HG02885 (cell line): Measurements from ENCODE around the gene AHI1.

Experiments
- ATAC-seq: cut with Tn5 transposase; IDR thresholded peaks from one replicate; pipeline ENCODE4 v1.9.1; 2021; ENCODE audit warnings: mild to moderate bottlenecking; ENCODE audit not compliant: unreplicated experiment, poor library complexity

Gene AHI1

DNA sequence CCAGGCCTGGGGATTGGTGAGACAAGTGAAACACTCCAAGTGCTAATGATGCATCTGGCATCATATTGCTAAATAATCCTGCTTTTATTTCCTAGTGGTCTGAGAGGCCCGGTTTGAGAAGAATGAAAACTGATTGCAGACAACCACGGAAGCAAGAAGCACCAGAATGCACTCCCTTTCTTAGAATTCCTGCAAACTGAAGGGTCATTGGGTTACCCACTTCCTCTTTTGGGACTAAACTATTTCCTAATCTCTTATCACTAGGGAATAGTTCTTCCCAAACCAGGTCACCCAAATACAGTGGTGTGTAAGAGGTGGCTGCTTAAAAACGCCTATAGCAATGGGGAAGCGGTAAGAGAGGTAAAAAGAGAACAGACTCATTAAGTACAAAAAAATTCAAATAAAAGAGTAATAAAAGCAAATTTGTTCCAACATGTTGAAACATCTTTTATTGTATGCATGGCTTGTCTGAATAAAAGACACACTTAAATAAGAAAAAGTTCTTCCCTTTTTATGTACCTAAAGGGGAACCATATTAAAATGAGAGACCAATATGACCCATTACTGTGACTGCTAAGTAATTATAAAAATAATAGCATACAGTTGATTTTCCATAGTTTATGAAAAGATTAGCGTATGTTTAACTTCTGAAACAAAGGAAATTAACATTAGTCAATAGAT lies 190.7 kb downstream of the AHI1 start:
- ATAC-seq: no peak

DNA sequence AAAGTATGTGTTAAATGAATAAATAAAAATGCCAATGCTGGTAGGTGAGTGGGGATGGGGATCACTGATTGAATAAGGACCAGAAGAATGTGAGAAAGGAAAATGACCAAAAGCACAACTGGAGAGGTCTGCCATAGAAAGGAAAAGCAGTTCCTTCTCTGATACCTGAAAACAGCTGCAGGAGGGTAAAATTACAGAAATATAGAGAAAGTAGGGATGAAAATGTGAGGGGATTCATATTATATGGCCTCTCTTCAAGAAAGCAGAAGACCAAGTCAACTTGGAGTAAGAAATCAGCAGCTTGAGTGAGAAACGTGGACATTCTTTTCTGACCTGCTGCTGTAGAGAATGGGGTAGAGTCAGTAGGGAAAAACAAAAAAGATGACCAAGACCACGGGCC lies 191.4 kb downstream of the AHI1 start:
- no peak for ATAC-seq

DNA sequence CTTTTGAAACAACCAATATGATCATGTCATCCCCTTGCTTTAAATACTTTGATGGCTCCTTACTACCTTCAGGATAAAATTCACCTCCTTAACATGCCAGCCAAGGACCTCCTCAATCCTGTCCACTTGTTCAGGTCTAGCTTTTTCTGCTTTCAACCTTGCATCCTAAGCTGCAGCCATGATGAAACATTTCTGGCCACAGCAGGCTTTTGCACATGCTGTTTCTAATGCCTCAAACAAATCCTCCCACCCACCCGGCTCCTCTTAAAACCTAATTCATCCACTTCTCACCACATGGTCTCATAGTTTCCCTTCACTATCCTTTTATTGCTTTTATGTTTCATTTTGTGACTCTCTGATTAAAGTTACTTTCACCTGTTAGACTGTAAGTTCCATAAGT lies 191.9 kb downstream of the AHI1 start:
- ATAC-seq: no peak

DNA sequence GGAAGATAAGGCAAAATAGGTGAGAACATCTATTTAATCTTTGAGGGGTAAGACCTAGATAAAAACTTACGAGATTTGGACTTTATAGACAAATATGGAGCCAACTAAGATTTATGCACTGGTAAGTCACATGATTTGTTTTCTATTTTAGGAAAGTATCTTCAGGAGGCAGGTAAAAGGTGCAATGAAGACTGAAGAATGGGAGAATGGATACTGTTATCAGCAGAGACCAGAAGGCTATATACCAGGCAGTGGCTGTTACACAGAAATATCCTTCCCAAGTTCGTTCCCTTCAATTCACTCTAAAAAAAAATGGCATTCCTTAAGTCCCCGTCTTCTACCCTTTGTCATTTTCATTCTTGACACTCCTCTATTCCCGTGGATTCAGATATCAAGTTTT lies 192.7 kb downstream of the AHI1 start:
- ATAC-seq: no peak

DNA sequence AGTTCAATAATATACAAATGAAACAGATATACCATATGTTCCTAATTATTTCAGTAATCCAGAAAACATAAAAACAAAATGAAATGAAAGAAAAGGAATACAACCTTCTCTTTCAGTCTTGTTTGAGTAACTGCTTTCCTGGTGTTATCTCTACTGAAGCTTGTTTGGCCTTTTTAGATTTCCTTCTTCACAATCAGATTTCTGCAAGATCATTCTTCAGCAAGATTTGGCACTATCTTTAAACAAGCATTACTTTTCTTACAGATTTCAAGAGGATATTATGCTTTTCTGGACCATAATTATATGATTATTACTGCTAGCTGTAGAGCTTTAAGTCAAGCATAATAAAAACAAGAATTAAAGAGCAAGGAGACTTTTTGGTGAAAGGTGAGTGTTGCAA lies 196.2 kb downstream of the AHI1 start:
- no peak for ATAC-seq

DNA sequence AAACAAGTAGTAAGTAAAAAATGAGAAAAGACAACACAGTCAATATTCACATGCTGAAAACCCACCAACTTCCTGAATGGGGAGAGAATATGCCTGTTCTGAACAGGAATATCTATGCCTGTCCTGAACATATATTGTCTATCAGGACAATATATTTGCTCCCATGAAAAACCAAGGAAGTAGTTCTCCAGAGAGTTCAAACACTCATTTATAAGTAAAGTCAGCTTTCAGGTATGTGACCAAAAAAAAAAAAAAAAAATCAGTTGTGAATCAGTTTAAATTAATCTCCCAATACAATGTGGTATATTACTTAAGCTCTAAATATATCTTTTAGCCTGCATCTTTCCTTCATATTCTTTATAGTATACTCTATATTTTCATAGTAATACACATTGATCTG lies 197.0 kb downstream of the AHI1 start:
- ATAC-seq: no peak

DNA sequence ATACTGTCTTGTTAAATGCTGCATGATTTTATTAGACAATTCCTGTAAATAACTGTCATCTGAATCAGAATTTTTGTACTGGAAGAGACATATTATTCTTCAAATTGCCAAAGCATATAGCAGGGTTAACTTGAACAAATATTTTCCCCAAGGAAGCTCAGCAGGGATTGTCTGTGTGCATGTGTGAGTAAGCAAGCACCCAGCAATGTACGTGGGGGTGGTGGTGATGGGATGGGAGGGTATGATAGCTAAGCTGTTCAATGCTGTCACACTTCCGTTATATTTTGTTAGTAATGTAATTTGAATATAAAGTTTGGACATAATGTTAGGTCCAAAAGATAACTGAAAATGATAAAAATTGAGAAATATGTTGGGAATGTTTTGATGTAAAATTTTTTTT lies 198.3 kb downstream of the AHI1 start:
- ATAC-seq: no peak

DNA sequence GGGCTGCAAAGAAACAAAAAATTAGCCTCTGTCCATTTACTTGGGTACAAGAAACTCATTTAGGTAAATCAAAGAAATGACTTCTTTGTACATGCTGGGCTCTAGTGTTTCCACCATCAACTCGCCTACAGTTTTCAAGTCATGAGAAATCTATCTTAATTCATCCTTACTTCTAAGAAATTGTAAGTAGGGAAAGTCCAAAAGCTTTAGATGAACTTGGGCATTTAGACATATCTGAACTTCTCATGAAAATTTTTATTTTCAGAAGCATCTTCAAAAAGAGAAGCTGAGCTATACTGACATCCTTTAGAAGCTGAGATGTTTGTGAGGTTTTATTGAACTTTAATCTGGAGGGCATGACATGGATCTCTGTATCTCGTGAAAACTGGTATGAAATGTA lies 199.1 kb downstream of the AHI1 start:
- no peak for ATAC-seq

DNA sequence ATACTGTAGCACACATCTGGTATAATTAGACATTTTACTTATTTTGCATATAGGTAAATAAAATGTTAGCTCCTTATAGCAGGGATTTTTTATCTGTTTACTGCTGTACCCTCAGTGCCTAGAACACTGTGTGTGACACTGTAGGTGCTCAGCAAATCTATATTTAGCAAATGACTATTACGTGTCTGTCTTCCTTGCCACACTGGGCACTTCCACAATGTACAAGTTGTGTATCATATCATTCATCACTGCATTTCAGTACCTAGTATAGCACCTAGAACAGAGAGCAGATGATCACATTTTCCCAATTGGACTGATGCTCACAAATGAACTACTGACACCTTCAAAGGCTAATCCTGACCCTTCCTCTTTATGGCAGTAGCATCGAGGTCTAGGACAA lies 200.8 kb downstream of the AHI1 start:
- ATAC-seq: no peak

DNA sequence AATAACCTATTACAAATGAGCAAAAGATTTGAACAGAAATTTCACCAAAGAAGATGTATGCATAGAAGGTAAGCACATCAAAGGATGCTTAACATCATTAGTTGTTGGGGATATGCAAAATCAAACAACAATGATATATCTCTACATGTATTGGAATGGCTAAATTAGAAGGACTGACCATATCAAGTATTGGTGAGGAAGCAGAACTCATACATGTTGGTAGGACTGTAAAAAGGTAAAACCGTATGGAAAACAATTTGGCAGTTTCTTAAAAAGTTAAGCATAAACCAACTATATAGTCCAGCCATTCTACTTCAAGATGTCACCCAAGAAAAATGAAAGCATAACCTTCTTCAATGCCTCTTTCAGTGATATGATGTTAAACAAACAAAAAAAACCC lies 202.5 kb downstream of the AHI1 start:
- no peak for ATAC-seq

DNA sequence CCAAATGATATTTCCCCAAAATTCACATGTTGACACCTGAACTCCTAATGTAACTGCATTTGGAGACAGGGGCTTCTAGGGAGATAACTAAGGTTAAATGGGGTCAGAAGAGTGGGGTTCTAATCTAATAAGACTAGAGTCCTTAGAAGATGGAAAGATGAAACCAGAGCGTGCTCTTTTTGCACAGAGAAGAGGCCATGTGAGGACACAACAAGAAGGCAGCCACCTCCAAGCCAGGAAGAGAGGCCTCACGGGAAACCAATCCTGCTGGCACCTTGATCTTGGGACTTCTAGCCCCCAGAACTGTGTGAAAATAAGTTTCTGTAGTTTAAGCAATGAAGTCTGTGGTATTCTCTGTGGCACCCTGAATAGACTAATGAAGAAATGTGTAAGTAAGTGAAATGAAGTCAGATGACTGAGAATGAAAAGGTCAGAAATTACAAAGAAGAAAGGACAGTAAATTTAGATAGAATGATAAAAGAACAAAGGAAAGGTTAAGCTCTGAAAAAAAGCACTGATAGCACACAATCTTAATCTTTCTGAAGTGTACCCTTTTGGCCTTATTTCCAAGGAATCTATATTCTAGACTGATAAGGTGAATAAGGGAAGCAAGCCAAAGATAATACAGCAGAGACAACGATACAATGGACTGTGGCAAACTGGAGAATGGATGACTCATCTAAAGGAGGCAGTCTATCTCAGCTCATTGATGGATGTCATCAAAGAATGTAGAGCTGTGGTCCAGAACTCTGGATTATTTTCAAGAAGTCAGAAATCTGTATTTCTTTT lies 206.1 kb downstream of the AHI1 start:
- ATAC-seq: no peak

DNA sequence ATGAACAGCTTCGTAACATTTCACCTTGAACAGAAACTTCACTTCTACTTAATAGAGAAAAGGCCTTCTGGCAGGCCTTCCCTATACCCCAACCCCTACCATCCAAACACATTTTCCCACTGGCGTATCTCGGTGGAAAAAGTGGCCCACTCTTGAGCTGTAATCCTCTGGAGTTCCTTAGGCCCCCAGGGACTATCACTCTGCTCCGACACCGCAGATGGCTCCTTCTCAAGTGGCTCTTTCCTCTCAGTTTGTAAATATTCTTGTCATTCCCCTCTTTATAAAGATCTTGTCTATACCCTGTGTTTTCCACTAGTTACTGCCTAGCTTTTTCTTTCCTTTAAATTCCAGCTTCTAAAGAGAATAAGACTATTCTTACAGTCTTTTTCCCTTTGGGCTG lies 207.7 kb downstream of the AHI1 start:
- no peak for ATAC-seq

DNA sequence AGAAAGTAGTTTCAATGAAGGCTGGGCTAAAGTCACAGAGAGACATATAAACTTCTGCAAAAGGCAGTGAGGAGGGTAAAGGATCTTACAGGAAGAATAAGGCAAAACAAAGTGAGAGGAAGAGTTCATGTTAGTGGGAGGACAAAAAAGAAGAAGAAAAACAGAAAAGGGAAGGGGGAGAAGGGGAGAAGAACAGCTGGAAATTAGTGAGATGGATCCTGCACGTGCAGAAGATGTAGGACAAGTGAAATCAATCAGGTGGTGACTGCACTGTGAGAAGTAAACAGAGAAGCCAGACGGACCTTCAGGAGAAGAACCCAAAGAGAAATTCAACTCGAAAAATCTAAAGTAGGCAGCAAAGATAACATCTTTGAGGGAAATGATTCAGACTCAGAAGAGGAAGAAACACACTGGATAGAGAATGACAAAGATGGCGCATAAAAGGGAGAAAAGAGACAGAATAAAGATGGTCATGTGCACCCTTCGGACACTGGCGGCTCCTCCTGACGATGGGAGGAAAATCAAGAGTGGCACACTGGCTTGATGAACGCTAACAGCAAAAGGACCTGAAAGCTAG lies 210.5 kb downstream of the AHI1 start:
- no peak for ATAC-seq

DNA sequence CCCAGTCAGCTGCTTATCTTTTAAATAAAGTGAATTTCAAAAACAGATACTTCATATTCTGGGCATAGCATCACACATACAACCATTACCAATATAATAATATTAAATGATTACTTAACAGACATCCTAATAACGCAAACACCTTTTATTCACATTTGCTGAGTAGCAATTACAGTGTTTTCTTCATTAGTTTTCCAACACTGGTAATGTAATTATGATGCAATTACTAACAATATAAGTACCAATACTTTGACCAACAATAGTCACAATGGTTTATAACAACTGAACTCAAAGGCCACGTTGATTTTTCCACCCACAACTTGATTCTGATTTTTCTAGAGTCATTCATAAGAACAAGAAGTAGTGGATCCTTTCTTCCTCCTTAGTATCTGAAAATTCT lies 212.4 kb downstream of the AHI1 start:
- ATAC-seq: no peak

DNA sequence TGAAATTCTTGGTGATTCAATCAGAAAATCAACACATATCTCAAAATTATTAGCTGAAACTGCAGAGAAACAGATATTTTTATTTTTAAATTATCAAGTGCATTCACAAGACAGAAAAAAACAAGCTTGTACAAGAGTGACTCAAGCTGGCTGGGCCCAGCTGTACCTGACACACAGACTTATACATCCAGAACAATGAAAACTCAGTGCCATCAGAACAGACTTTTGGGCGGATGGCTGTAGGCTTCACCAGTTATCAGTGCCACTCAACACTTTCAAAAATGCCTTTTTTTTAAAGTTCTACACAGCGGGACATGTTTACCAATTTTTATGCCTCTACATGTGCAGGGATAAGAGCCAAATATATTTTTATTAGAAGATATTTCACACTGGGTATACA lies 213.6 kb downstream of the AHI1 start:
- no peak for ATAC-seq

DNA sequence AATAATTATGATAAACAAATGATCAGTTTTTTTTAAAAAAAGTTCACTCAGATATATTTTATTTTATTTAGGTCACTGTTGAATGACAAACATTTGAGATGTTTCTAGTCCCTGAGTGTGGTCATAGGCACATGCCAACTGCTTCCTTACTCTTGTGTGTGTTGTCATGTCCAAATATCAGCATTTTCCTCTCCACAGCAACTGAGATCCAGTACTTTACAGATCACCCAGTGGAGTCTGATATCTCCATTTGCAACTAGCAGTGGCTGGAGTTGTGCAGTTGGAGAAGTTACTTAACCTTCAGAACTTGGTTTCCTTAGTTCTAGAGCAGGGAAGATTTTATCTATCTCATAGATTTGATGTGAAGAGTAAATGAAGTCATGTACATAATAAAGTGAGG lies 215.1 kb downstream of the AHI1 start:
- no peak for ATAC-seq

DNA sequence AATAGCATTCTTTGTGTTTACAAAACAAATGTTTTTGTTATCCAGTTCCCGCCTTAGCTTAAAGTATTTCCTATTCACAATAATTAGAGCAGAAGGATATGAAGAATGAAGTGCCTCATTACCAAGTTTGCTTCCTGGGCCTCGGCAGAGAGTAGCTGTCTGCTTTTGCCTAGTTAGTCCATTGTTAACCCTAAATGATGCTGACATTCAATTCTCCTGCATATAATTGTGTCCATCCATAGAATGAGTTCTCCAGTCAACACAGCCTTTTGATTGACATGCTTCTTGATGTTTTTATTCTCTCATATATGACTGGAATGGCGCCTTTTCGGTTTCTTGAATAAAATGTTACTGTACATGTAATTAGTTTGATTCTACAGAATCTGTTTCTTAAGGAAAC lies 215.6 kb downstream of the AHI1 start:
- no peak for ATAC-seq

DNA sequence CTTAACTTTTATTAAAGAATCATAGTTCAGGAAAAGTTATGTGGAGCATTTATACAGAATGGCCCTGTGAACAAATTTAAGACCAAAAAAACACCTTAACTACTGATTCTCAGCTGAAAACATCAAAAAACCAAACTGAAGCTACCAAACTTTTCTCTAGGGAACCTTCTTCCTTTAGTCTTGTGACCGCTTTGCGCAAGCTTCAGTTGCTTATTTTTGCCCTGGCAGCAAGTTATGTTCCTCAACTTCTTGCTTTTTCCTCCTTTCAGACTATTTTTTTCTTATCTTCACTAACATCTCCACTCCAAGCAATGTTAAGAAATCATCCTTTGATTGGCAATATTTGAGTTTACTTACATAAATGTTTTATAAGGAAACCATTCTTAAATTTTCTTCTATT lies 216.3 kb downstream of the AHI1 start:
- no peak for ATAC-seq

DNA sequence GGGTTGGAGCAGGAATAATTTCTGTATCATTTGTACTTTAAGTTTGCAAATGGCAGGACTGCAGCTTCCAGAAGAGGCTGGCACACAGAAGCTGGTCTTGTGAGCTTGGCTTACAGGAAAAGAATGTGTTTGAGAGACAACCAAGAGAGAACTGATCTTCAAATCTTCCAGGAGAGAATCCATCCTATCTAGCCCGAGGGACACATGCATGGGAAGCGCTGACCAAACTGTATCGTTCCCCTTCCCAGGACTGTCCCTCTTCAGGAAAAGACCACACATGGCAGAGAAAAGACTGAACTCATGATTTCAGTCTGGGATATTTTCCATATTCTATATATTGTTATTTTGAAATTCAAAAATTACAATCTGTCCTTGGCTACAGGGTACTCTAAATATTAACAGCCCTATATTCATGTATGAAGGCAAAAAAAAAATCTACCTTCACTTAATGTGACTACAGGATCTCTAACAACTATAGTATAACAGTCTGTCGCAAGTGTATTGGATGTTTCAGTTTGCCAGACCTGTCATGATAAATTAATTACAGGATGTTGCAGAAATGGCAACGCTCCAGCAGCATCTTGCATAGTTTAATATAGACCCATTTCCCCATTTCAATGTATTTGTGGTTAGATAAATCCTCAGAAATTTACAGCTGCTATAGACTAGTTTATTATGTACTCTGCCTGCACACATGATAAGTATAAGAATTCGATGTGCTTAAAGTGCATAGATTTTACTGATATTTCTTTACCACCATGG lies 217.0 kb downstream of the AHI1 start:
- ATAC-seq: no peak

DNA sequence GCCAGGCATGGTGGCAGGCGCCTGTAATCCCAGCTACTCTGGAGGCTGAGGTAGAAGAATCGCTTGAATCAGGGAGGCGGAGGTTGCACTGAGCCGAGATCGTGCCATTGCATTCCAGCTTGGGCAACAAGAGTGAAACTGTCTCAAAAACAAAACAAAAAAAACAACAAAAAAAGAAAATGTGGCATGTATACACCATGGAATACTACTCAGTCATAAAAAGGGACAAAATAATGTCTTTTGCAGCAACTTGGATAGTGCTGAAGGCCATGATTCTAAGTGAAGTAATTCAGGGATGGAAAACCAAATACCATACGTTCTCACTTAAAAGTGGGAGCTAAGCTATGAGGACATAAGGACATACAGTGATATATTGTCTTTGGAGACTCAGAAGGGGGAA lies 220.1 kb downstream of the AHI1 start:
- no peak for ATAC-seq
